Testis (tissue), 2 donors: ENCODE data around the gene FUT3.

Source experiments
- CTCF ChIP-seq, 3 experiments: fragments of 450-650 bp in 2 of 3; fragments of 200-600 bp in 1 of 3; sonication (generic) in 1 of 3; IDR thresholded peaks; one replicate each; pipeline ENCODE4 v1.5.1; 2016 to 2019; ENCODE audit warnings: antibody characterized with exemption in 3 of 3, mild to moderate bottlenecking in 2 of 3, moderate library complexity in 1 of 3
- POLR2A ChIP-seq: fragments of 450-650 bp; IDR thresholded peaks from one replicate; pipeline ENCODE4 v1.6.1; 2017; ENCODE audit warnings: antibody characterized with exemption, mild to moderate bottlenecking, moderate library complexity

DNA sequence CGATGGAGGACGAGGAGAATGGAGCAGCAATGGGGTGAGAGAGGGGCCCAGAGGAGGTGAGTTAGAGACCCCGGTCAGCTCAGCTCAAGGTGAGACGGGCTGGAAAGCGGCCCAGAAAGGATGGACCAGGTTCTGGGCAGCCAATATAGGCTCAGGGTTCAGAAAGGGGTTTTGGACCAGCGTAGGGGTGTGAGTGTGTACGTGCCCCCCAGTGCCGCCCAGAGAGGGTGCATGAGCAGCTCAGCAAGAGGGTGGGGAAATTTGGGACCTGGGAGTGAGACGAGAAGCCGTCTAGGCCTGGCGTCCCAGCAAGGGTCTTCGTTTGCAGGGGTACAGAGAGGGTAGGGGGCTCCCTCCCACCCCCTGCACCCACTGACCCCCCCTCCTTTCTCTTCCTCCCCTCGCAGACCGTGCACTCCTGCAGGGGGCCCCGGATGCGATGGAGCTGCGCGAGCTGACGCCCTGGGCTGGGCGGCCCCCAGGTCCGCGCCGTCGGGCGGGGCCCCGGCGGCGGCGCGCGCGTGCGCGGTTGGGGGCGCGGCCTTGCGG lies 23.8 kb downstream of the FUT3 start:
- TF ChIP-seq CTCF (IDR thresholded peaks at IDR 0.05) (no peak), POLR2A (no peak)
